SK-N-SH (cell line): ENCODE results near the gene SLC2A10. TPM values are rescaled to one million over a fixed set of nuclear protein-coding genes. Genes with fewer than 3 reads are reported as not detected.

Experiments used
- CTCF ChIA-PET: fragments of 300-600, 350-600 bp; formaldehyde crosslinking; extraction: SDS; loops from one replicate; lab custom pipeline; 2021; lab: Yijun Ruan, JAX
- POLR2A ChIA-PET: fragments of 350-600 bp; sonication (Branson Sonifier 250); formaldehyde crosslinking; extraction: SDS; loops from one replicate; lab custom pipeline; 2020; ENCODE audit warnings: antibody characterized with exemption, inconsistent platforms; lab: Yijun Ruan, JAX
- DNase-seq: peaks from one replicate; pipeline ENCODE4 v3.0.0; 2012
- H2AFZ ChIP-seq: fragments of 200-600 bp; sonication (generic); 2 replicates; pipeline ENCODE4 v1.8.1; 2016; ENCODE audit warnings: antibody characterized with exemption, mild to moderate bottlenecking, low read depth
- H3F3A ChIP-seq: fragments of 200-600 bp; sonication (generic); replicated peaks from 2 replicates; pipeline ENCODE3; 2016; ENCODE audit warnings: antibody characterized with exemption, mild to moderate bottlenecking; ENCODE audit not compliant: insufficient read depth
- H3K27ac ChIP-seq, 2 experiments: fragments of 200-500 bp in 1 of 2; fragments of 200-600 bp in 1 of 2; sonication (Bioruptor generic) in 1 of 2; sonication (generic), shearing (Covaris generic) in 1 of 2; 2 replicates each; pipeline versions ENCODE4 v1.5.1 to v1.6.1; 2014 to 2016; ENCODE audit warnings: low read depth in 2 of 2, inconsistent platforms in 1 of 2, low read length in 1 of 2, mild to moderate bottlenecking in 1 of 2, mixed read lengths in 1 of 2
- H3K27me3 ChIP-seq: fragments of 200-600 bp; sonication (generic), shearing (Covaris generic); 2 replicates; pipeline ENCODE4 v1.6.1; 2016; ENCODE audit warnings: mixed run types; ENCODE audit not compliant: insufficient read depth
- H3K36me3 ChIP-seq, 2 experiments: fragments of 200-500 bp in 1 of 2; fragments of 200-600 bp in 1 of 2; sonication (Bioruptor generic) in 1 of 2; sonication (generic) in 1 of 2; replicated peaks in 1 of 2; 2 replicates each; pipeline versions ENCODE3 to v1.5.1; 2014 to 2016; ENCODE audit warnings: low read length in 1 of 2, mild to moderate bottlenecking in 1 of 2; ENCODE audit not compliant: insufficient read depth in 2 of 2, control insufficient read depth in 1 of 2
- H3K4me1 ChIP-seq, 2 experiments: fragments of 200-500 bp in 1 of 2; fragments of 200-600 bp in 1 of 2; sonication (Bioruptor generic) in 1 of 2; sonication (generic), shearing (Covaris generic) in 1 of 2; 2 replicates each; pipeline versions ENCODE4 v1.5.1 to v1.6.1; 2014 to 2016; ENCODE audit warnings: low read depth in 1 of 2, low read length in 1 of 2, mixed run types in 1 of 2; ENCODE audit not compliant: insufficient read depth in 2 of 2, control insufficient read depth in 1 of 2
- H3K4me2 ChIP-seq: fragments of 200-600 bp; sonication (generic), shearing (Covaris generic); 2 replicates; pipeline ENCODE4 v1.6.1; 2017; ENCODE audit warnings: mixed run types
- H3K4me3 ChIP-seq, 2 experiments: fragments of 200-500 bp in 1 of 2; fragments of 200-600 bp in 1 of 2; sonication (Bioruptor generic) in 1 of 2; sonication (generic), shearing (Covaris generic) in 1 of 2; 2 replicates each; pipeline versions ENCODE4 v1.5.1 to v1.8.1; 2014 to 2016; ENCODE audit warnings: low read depth in 2 of 2, inconsistent platforms in 1 of 2, low read length in 1 of 2, mild to moderate bottlenecking in 1 of 2, mixed read lengths in 1 of 2, moderate library complexity in 1 of 2
- H3K79me2 ChIP-seq: fragments of 200-600 bp; sonication (generic); 2 replicates; pipeline ENCODE4 v1.8.1; 2017; ENCODE audit warnings: mild to moderate bottlenecking; ENCODE audit not compliant: insufficient read depth
- H3K9ac ChIP-seq: fragments of 200-600 bp; sonication (generic); 2 replicates; pipeline ENCODE4 v1.6.1; 2017; ENCODE audit warnings: mixed run types
- H3K9me2 ChIP-seq: fragments of 200-600 bp; sonication (generic); 2 replicates; pipeline ENCODE4 v1.6.1; 2017; ENCODE audit warnings: mixed run types
- H3K9me3 ChIP-seq: fragments of 200-600 bp; sonication (generic); 2 replicates; pipeline ENCODE4 v1.6.1; 2017; ENCODE audit warnings: mixed run types, mild to moderate bottlenecking, moderate library complexity
- H4K20me1 ChIP-seq: fragments of 200-600 bp; sonication (generic); 2 replicates; pipeline ENCODE4 v1.6.1; 2017; ENCODE audit warnings: mild to moderate bottlenecking, mixed run types; ENCODE audit not compliant: insufficient read depth
- CHD2 ChIP-seq: fragments of 150-350 bp; IDR thresholded peaks from 2 replicates; pipeline ENCODE4 v1.6.1; 2018; ENCODE audit warnings: low read length; ENCODE audit not compliant: partially characterized antibody
- EZH2phosphoT487 ChIP-seq: fragments of 200-600 bp; sonication (generic); IDR thresholded peaks from 2 replicates; pipeline ENCODE4 v1.6.1; 2017; ENCODE audit warnings: low read depth, mixed run types, mild to moderate bottlenecking, antibody characterized with exemption, moderate library complexity, borderline replicate concordance
- FOSL2 ChIP-seq: IDR thresholded peaks from 2 replicates; pipeline ENCODE4 v1.4.0; 2012; ENCODE audit warnings: low read depth, mild to moderate bottlenecking, moderate library complexity, borderline replicate concordance
- FOXJ3 ChIP-seq: sonication (generic); formaldehyde crosslinking; IDR thresholded peaks from 2 replicates; pipeline ENCODE4 v1.5.1; 2020; ENCODE audit warnings: mild to moderate bottlenecking, missing genetic modification reagents
- MAX ChIP-seq: IDR thresholded peaks from 2 replicates; pipeline ENCODE4 v1.4.0; 2012; ENCODE audit warnings: low read depth
- MEF2A ChIP-seq: IDR thresholded peaks from 2 replicates; pipeline ENCODE4 v1.4.0; 2012; ENCODE audit warnings: low read depth, borderline replicate concordance
- MXI1 ChIP-seq: IDR thresholded peaks from 2 replicates; pipeline ENCODE4 v1.6.1; 2012; ENCODE audit warnings: mild to moderate bottlenecking, low read depth, low read length, improper control_type of control experiment
- NFIC ChIP-seq: IDR thresholded peaks from 2 replicates; pipeline ENCODE4 v1.4.0; 2012; ENCODE audit warnings: borderline replicate concordance
- NRF1 ChIP-seq: IDR thresholded peaks from 2 replicates; pipeline ENCODE4 v1.6.1; 2012; ENCODE audit warnings: low read depth, mild to moderate bottlenecking, low read length
- POLR2AphosphoS5 ChIP-seq: IDR thresholded peaks from 2 replicates; pipeline ENCODE4 v1.6.1; 2012; ENCODE audit warnings: low read depth, low read length
- RAD21 ChIP-seq: IDR thresholded peaks from 2 replicates; pipeline ENCODE4 v1.6.1; 2012; ENCODE audit warnings: mild to moderate bottlenecking, low read length
- RCOR1 ChIP-seq: fragments of 150-350 bp; IDR thresholded peaks from 2 replicates; pipeline ENCODE4 v1.6.1; 2017; ENCODE audit warnings: antibody characterized with exemption, low read length
- REST ChIP-seq: IDR thresholded peaks from 2 replicates; pipeline ENCODE4 v1.6.1; 2012; ENCODE audit warnings: mild to moderate bottlenecking, low read depth, low read length, moderate library complexity
- RXRA ChIP-seq: IDR thresholded peaks from 2 replicates; pipeline ENCODE4 v1.4.0; 2012; ENCODE audit warnings: low read depth, mild to moderate bottlenecking, borderline replicate concordance
- SIN3A ChIP-seq: IDR thresholded peaks from 2 replicates; pipeline ENCODE4 v1.6.1; 2012; ENCODE audit warnings: low read depth, mild to moderate bottlenecking, low read length, moderate library complexity, borderline replicate concordance
- TAF1 ChIP-seq: IDR thresholded peaks from 2 replicates; pipeline ENCODE4 v1.6.1; 2012; ENCODE audit warnings: low read depth, mild to moderate bottlenecking, low read length, moderate library complexity, borderline replicate concordance
- TCF12 ChIP-seq: IDR thresholded peaks from 2 replicates; pipeline ENCODE4 v1.4.0; 2012
- USF1 ChIP-seq: IDR thresholded peaks from 2 replicates; pipeline ENCODE4 v1.4.0; 2012; ENCODE audit warnings: low read depth, borderline replicate concordance
- USF2 ChIP-seq: fragments of 150-350 bp; IDR thresholded peaks from 2 replicates; pipeline ENCODE4 v1.6.1; 2017; ENCODE audit warnings: antibody characterized with exemption, low read length, low read depth, borderline replicate concordance
- YY1 ChIP-seq: IDR thresholded peaks from 2 replicates; pipeline ENCODE4 v1.4.0; 2012; ENCODE audit warnings: low read depth, mild to moderate bottlenecking
- WGBS: methylation state at CpG from one replicate; pipeline ENCODE4 v1.1.6; 2017; ENCODE audit warnings: low lambda C conversion rate; 5-methylcytosine and 5-hydroxymethylcytosine counted together
- polyA plus RNA-seq, 3 experiments: library from polyadenylated mRNA; depleted of rRNA; stranded (reverse); fragments of >200 nt; gene quantifications; 2 replicates each; pipeline ENCODE4 v1.2.3, GENCODE V29; 2012

The SLC2A10 gene
- polyA plus RNA-seq, 1 of the 3 experiments (the other 2 are of a cell fraction): 12.6 TPM

GRCh38 chr20:46701057-46701456, 8.4 kb upstream of the SLC2A10 start:
- no peaks in the 10 kb centered on the region for H3K9me3 ChIP-seq
- CTCF ChIA-PET: interaction anchor here (0.9 kb wide), 1 partner anchor 14 kb away, joined by 3 read pairs; no protein-coding TSS in a partner anchor
- H3K79me2 ChIP-seq: no peaks in the 10 kb centered on the region
- H3K9ac ChIP-seq: no peak overlapping the region
- WGBS: 84% methylated on average over 2 of the region's 2 CpGs
- H3K36me3 ChIP-seq: no peaks in the 10 kb centered on the region
- no peak overlapping the region for H3K4me2 ChIP-seq
- H3K9me2 ChIP-seq: no peaks in the 10 kb centered on the region
- H3F3A ChIP-seq: peaks cover 3% of the 10 kb centered on the region
- TF ChIP-seq SIN3A (no peak), USF1 (no peak)
- H3K4me3 ChIP-seq: no peak overlapping the region
- H4K20me1 ChIP-seq: no peaks in the 10 kb centered on the region
- POLR2A ChIA-PET: no interaction called here
- no peak overlapping the region for H3K27ac ChIP-seq
- no peaks in the 10 kb centered on the region for H3K27me3 ChIP-seq
- H3K4me1 ChIP-seq: no peaks in the 10 kb centered on the region
- no peak overlapping the region for H2AFZ ChIP-seq
- no peak for DNase-seq

GRCh38 chr20:46701556-46701955, 7.9 kb upstream of the SLC2A10 start:
- H3K4me3 ChIP-seq: no peak overlapping the region

More at GRCh38 chr20:46701556-46701955, 7.9 kb upstream of the SLC2A10 start:
- WGBS: 49% methylated on average over 4 of the region's 4 CpGs
- Histone ChIP-seq H3K9me3 (peaks cover 4% of the 10 kb centered on the region; the same call in 1 of the 2 replicates), H3K4me1 (no peaks in the 10 kb centered on the region), H2AFZ (no peak overlapping the region), H3K36me3 (no peaks in the 10 kb centered on the region), H3K9ac (no peak overlapping the region), H3F3A (peaks cover 3% of the 10 kb centered on the region), H3K27me3 (no peaks in the 10 kb centered on the region), H4K20me1 (no peaks in the 10 kb centered on the region), H3K9me2 (no peaks in the 10 kb centered on the region), H3K4me2 (no peak overlapping the region), H3K79me2 (no peaks in the 10 kb centered on the region), H3K27ac (no peak overlapping the region)
- ChIA-PET POLR2A (no interaction called here), CTCF (no interaction called here)
- TF ChIP-seq TAF1 (no peak), EZH2phosphoT487 (no peak), POLR2AphosphoS5 (no peak), NFIC (no peak), YY1 (no peak), REST (no peak), NRF1 (no peak), CHD2 (no peak), USF1 (no peak), MAX (no peak), RAD21 (no peak), SIN3A (no peak), FOXJ3 (CRISPR knock-in tag) (no peak), RXRA (no peak), FOSL2 (no peak), TCF12 (no peak), USF2 (no peak), MXI1 (no peak), RCOR1 (no peak), MEF2A (no peak)
- no peak for DNase-seq
